Measurements from ENCODE around the gene DAGLA.

DNA sequence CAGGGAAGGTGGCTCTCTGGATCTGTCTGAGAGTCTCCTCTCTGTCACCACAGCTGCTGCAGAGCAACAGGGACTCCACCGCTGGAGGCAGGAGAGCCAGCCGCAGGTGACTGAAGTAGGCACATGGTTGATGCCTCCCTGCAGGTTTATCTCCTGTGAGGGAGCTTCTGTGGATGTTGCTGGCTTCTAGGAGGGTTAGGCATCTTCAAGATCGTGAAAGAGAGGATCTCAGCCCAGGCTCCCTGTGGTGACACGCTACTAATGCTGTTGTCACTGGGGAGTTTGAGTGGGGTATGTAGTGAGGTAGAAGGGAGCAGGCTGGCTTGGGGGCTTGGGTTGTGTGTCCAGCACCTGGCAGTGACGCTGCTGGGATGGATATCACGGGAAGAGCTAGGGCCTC, 34.1 kb downstream of the DAGLA start:
- TF ChIP-seq, protein P1, sequence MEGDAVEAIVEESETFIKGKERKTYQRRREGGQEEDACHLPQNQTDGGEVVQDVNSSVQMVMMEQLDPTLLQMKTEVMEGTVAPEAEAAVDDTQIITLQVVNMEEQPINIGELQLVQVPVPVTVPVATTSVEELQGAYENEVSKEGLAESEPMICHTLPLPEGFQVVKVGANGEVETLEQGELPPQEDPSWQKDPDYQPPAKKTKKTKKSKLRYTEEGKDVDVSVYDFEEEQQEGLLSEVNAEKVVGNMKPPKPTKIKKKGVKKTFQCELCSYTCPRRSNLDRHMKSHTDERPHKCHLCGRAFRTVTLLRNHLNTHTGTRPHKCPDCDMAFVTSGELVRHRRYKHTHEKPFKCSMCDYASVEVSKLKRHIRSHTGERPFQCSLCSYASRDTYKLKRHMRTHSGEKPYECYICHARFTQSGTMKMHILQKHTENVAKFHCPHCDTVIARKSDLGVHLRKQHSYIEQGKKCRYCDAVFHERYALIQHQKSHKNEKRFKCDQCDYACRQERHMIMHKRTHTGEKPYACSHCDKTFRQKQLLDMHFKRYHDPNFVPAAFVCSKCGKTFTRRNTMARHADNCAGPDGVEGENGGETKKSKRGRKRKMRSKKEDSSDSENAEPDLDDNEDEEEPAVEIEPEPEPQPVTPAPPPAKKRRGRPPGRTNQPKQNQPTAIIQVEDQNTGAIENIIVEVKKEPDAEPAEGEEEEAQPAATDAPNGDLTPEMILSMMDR (IDR thresholded peaks at IDR 0.05): no peak
- no peak for TF ChIP-seq POLR2A (IDR thresholded peaks at IDR 0.05)
